Lung (tissue), 16 donors: Measurements from ENCODE around the gene ALDH1A3. TPM values are rescaled to one million over a fixed set of nuclear protein-coding genes. Genes with fewer than 3 reads are reported as not detected.

Experiments used
- ATAC-seq: fragments of 200-7000 bp; cut with Tn5 transposase; one replicate; pipeline ENCODE4 v1.9.1; 2020; ENCODE audit warnings: moderate number of reproducible peaks; ENCODE audit not compliant: insufficient read depth, low FRiP score
- DNase-seq, 3 donors: peaks; one replicate each; pipeline ENCODE4 v3.0.0-alpha.2; 2013 to 2017
- H3K27ac ChIP-seq, 2 donors: one replicate each; pipeline ENCODE4 v1.5.1; 2013; ENCODE audit warnings: mild to moderate bottlenecking in 2 of 2, moderate library complexity in 2 of 2, control low read depth in 1 of 2, inconsistent platforms in 1 of 2, low read depth in 1 of 2, low read length in 1 of 2
- H3K27me3 ChIP-seq, 3 donors: one replicate each; pipeline ENCODE4 v1.5.1; 2013; ENCODE audit warnings: low read length in 2 of 3; ENCODE audit not compliant: control insufficient read depth in 3 of 3, insufficient read depth in 3 of 3
- H3K36me3 ChIP-seq, 4 donors: one replicate each; pipeline ENCODE4 v1.5.1; 2013; ENCODE audit warnings: low read length in 4 of 4, mild to moderate bottlenecking in 1 of 4, moderate library complexity in 1 of 4; ENCODE audit not compliant: control insufficient read depth in 4 of 4, insufficient read depth in 4 of 4
- H3K4me1 ChIP-seq, 5 donors: one replicate each; pipeline ENCODE4 v1.5.1; 2013; ENCODE audit warnings: low read length in 5 of 5, mild to moderate bottlenecking in 2 of 5, moderate library complexity in 1 of 5; ENCODE audit not compliant: control insufficient read depth in 5 of 5, insufficient read depth in 5 of 5
- H3K4me3 ChIP-seq: one replicate; pipeline ENCODE4 v1.5.1; 2013; ENCODE audit warnings: mild to moderate bottlenecking, control low read depth, moderate library complexity
- H3K9ac ChIP-seq, 2 donors: one replicate each; pipeline ENCODE4 v1.5.1; 2013; ENCODE audit warnings: low read length in 2 of 2, control low read depth in 1 of 2; ENCODE audit not compliant: insufficient read depth in 1 of 2
- H3K9me3 ChIP-seq, 4 donors: one replicate each; pipeline ENCODE4 v1.5.1; 2013; ENCODE audit warnings: low read length in 3 of 4, mild to moderate bottlenecking in 1 of 4, moderate library complexity in 1 of 4; ENCODE audit not compliant: control insufficient read depth in 4 of 4, insufficient read depth in 3 of 4
- WGBS, 2 donors: extraction: QIAGEN DNeasy Blood & Tissue Kit; methylation state at CpG; one replicate each; pipeline ENCODE4 v1.1.7; 2013; 5-methylcytosine and 5-hydroxymethylcytosine counted together
- long read RNA-seq, 5 donors: transcript quantifications; one replicate each; lab custom pipeline, GENCODE V29; 2026
- polyA plus RNA-seq, 2 donors: library from polyadenylated mRNA; stranded (reverse); fragments of 200-250 nt; gene quantifications; one replicate each; pipeline ENCODE4 v1.2.1, GENCODE V29; 2013
- total RNA-seq, 2 donors: library from RNA; depleted of rRNA in 1 of 2; stranded (reverse); fragments of >200 nt in 1 of 2; gene quantifications; one replicate each; pipeline ENCODE4 v1.2.1, GENCODE V29; 2014 to 2021
- TF ChIP-seq, protein P1 (sequence below): IDR thresholded peaks from 2 replicates; pipeline ENCODE4 v1.5.1; 2012; ENCODE audit warnings: mild to moderate bottlenecking; ENCODE audit errors: control extremely low read depth, extremely low read depth
- donor health status: control.
- donor health status: control.
- donor health status: Bipolar disorder and iron deficiency.
- donor health status: healthy.
- donor health status: DM: yes; HTN: yes; CAD: no.

Gene ALDH1A3
- total RNA-seq (10 to 100 TPM in 1 of 2 donors, 1 to 10 TPM in 1; 3.0 to 18.6 TPM), polyA plus RNA-seq (10 to 100 TPM; 11.0 to 18.7 TPM)
- long read RNA-seq, donor 1: 0 reads
- long read RNA-seq, donor 2: 0 reads
- long read RNA-seq, donor 3: 0 reads
- long read RNA-seq, donor 4: 0 reads
- long read RNA-seq, donor 5: 0 reads

DNA sequence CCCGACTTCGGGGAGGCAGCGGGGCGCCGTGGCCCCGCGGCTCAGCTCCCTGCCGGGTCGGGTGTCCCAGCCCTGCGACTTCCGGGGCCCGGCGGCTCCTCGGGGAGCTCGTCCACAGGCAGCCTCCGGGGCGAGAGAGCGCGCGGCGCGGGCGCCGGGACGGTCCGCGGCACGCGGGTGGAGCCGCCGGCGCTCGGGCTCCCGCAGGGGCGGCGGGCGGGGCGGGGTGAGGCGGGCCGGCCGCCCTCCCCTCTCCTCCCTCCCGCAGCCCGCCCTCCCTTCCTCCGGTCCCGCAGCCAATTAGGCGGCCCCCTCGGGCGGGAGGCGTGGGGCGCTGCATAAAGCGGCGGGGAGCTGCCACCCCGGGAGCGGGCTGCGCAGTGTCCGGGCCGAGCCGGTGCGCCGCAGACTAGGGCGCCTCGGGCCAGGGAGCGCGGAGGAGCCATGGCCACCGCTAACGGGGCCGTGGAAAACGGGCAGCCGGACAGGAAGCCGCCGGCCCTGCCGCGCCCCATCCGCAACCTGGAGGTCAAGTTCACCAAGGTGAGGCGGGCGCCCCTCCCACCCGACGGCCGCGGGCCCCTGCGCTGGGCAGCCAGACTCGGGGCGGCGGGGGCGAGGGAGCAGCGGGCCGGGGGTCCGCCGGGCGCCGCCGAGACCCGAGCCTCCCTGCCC is at the start of gene ALDH1A3:
TSS of gene ALDH1A3 (plus strand) at position 368 of the 675 bp plus-strand sequence. CDS start at position 445, 77 bp downstream.
- Histone ChIP-seq H3K27ac (no peak within 1 kb of the TSS), H3K4me3 (peak within 1 kb of the TSS; percentile 45), H3K4me1 (peaks cover 0 to 20% (median 4%) of the 10 kb centered on the region in 5 donors), H3K9me3 (no peaks in the 10 kb centered on the region), H3K9ac (no peak within 1 kb of the TSS), H3K36me3 (no peaks in the 10 kb centered on the region), H3K27me3 (peaks cover 18 to 75% (median 41%) of the 10 kb centered on the region in 3 donors)
- TF ChIP-seq, protein P1, sequence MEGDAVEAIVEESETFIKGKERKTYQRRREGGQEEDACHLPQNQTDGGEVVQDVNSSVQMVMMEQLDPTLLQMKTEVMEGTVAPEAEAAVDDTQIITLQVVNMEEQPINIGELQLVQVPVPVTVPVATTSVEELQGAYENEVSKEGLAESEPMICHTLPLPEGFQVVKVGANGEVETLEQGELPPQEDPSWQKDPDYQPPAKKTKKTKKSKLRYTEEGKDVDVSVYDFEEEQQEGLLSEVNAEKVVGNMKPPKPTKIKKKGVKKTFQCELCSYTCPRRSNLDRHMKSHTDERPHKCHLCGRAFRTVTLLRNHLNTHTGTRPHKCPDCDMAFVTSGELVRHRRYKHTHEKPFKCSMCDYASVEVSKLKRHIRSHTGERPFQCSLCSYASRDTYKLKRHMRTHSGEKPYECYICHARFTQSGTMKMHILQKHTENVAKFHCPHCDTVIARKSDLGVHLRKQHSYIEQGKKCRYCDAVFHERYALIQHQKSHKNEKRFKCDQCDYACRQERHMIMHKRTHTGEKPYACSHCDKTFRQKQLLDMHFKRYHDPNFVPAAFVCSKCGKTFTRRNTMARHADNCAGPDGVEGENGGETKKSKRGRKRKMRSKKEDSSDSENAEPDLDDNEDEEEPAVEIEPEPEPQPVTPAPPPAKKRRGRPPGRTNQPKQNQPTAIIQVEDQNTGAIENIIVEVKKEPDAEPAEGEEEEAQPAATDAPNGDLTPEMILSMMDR: no peak
- no peak for DNase-seq
- ATAC-seq: peak; percentile 74
- 0 to 1% methylated on average over 33 to 92 of the region's 93 CpGs for WGBS, 2 donors

GRCh38 chr15:100831467-100831866 is 48.2 kb upstream of the ALDH1A3 start:
- TF ChIP-seq, protein P1: no peak
- Histone ChIP-seq H3K4me1 (no peaks in the 10 kb centered on the region), H3K4me3 (no peak overlapping the region), H3K36me3 (no peaks in the 10 kb centered on the region), H3K9me3 (peaks cover 0 to 3% (median 2%) of the 10 kb centered on the region in 4 donors), H3K27me3 (no peaks in the 10 kb centered on the region), H3K27ac (no peak overlapping the region), H3K9ac (no peak overlapping the region)
- ATAC-seq (no peak), DNase-seq (no peak)
- 82 to 89% methylated on average over 5 of the region's 5 CpGs for WGBS, 2 donors

DNA sequence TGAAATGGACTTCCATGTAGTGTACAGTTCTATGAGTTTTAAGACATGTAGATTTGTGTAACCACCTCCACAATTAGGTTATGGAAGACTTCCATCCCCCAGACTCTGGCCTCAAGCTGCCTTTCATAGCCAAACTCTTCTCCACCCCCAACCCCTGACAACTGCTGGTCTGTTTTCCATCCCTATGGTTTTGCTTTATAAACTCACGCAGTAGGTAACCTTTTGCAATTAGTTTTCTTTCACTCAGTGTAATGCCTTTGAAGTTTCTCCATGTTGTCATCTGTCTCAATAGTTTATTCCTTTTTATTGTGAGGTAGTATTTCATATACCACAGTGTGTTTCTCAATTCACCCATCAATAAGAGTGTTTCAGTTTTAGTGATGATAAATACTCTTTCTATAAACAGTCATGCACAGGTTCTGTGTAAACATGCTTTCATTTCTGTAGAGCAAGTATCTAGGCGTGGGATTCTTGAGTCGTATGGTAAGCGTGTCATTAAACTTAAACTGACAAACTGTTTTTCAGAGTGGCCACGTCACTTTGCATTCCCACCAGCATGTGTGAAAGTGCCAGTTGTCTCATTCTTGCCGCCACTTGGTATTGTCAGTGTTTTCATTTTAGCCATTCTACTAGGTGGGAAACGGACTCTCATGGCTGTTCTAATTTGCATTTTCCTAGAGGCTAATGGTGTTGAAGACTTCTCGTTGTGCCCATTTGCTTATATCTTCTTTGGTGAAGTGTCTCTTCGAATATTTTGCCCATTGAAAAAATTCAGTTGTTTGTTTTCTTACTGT is 47.3 kb upstream of the ALDH1A3 start:
- 85 to 90% methylated on average over 9 of the region's 9 CpGs for WGBS, 2 donors
- H3K9ac ChIP-seq: no peak overlapping the region
- TF ChIP-seq, protein P1: no peak
- H3K36me3 ChIP-seq: no peaks in the 10 kb centered on the region
- H3K4me1 ChIP-seq: no peaks in the 10 kb centered on the region
- no peak overlapping the region for H3K4me3 ChIP-seq
- no peak overlapping the region for H3K27ac ChIP-seq
- H3K9me3 ChIP-seq: peaks cover 0 to 3% (median 2%) of the 10 kb centered on the region in 4 donors
- no peaks in the 10 kb centered on the region for H3K27me3 ChIP-seq
- DNase-seq: no peak
- no peak for ATAC-seq
